Measurements from ENCODE around the gene RNF145.
"Not testable (repeated sequence)": the region's sequence is repeated elsewhere in the genome, so short reads cannot be mapped to it uniquely, and the experiment has no call there.

RNF145 gene

GRCh38 chr5:159157552-159157951, 51.8 kb downstream of the RNF145 start:
- no peak for DNase-seq (ENCODE audit: low read depth in 2 of 2)

DNA sequence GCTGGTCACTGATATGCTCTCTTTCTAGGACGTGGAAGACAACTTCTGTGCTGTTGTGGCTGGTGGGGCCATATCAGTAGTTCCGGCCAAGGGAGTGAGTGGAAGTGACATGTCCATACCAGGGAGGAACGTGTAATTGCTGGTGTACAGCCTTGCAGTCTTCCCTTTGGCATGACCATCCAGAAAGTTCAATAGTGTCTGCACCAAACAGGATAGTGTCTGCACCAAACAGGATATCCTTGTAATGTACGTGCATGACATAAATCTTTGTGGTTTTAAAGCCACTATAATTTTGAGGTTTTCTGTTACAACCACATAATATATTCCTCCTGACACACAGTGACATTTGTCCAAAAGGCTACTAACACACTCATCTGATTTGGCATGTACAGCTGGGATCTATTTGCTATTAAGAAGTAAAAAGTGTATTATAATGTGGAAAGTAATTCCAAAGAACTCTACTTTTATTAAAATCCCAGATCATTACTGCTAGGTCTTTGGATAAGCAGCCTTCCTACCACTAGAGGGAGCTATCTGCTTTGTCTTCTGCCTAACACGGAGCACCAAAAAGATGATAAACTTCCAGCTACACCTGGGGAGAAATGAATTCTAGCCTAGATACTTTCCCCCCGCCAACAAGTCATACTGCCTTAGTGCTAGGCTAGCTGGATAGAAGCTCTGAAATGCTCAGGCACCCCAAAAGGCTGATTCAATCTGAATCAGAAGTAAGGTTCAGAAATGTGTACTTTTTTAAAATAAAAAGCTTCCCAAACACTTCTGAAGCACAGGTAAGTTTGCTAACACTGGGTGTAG, 52.7 kb downstream of the RNF145 start:
- no peak for DNase-seq (ENCODE audit: low read depth in 2 of 2)

- DNase-seq (ENCODE audit: low read depth in 2 of 2): no peak
These were observed 53.4 kb downstream of the RNF145 start for GRCh38 chr5:159155960-159156359.

DNA sequence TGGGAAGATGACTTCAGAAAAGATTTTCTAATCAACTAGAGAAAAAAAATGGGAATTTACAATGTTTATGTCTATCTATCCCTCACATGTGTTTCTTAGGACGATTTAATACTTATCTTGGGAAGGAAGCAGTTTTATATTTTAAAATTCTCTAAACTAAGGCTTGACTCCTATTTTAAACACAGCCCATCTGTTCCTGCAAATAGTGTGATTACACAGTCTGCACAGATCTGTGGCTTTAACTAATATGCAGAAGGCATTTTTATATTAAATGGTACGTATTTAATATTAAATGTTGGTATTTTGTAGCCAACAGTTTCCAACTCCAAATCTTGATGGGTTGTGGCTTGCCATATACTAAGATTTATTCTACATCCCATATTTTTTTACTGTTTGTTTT, 56.5 kb downstream of the RNF145 start:
- no peak for DNase-seq (ENCODE audit: low read depth in 2 of 2)

DNA sequence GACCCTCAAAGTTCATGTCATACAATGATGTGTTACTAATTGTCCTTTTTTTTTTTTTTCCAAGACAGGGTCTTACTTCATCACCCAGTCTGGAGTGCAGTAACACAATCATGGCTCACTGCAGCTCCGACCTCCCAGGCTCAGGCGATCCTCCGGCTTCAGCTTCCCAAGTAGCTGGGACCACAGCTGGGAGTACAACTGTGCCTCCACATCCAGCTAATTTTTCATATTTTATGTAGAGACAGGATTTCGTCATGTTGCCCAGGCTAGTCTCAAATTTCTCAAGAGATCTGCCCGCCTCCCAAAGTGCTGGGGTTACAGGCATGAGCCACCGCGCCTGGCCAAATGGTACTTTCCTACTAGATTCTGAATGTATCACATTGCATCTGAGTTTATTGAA, 60.3 kb downstream of the RNF145 start:
- no peak for DNase-seq (ENCODE audit: low read depth in 2 of 2)

GRCh38 chr5:159147976-159148375, 61.4 kb downstream of the RNF145 start:
- DNase-seq (ENCODE audit: low read depth in 2 of 2): no peak

- DNase-seq (ENCODE audit: low read depth in 2 of 2): no peak
These were observed 62.5 kb downstream of the RNF145 start for GRCh38 chr5:159146839-159147238.

GRCh38 chr5:159145160-159145559, 64.2 kb downstream of the RNF145 start:
- not testable (repeated sequence) for DNase-seq (ENCODE audit: low read depth in 2 of 2)

GRCh38 chr5:159139802-159140201, 69.6 kb downstream of the RNF145 start:
- no peak for DNase-seq (ENCODE audit: low read depth in 2 of 2)

DNA sequence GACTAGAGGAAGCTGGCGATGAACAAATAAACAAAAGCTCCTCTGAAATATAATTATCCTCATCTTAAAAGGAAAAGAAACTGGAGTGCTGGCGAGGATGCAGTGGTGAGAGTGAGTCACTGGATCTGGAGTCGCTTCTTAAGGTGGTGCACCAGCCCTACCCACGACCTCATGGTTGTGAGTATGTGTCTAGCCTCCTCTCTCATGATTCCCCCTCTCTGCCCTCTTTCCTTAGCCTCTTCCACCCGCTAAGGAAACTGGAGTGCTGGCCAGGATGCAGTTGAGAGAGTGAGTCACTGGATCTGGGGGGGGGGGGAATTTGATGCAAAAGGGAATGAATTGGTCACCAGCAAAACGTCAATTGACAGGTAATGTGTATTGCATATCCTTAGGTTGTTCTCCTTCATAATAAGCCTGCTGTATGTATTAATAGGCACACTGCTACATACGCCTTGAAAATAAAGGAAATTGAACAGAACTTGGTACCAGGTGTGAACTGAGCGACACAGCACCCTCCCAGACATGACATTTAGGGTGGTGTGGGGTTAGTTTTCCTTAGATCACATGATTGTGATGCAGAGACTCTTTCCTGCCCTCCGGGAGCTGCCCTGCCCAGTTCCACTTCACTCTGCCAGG, 73.3 kb downstream of the RNF145 start:
- DNase-seq (ENCODE audit: low read depth in 2 of 2): no peak

DNA sequence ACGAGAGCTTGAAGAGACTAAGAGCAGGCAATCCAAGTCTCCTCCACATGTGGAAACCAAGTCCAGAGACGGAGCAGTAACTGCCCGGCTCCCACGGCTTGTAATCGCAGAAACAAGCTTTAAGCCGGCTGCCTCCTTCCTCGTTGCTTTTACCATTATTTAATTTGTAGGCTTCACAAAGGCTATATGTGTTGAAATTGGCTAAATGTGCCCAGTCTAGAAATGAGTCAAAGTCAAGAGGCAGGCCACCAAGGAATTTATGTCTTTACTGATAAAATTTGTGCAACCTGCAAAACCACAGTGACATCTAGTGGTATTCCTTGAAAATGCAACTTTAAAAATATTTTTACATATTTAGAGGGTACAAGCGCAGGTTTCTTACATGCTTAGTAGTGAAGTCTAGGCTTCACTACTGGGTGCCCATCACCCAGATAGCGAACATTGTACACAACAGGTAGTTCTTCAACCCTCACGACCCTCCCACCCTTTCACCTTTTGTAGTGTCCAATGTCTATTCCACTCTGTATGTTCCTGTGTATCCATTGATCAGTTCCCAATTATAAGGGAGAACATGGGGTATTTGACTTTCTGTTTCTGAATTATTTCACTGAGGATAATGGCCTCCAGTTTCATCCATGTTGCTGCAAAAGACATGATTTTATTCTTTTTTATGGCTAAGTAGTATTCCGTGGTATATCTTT, 76.2 kb downstream of the RNF145 start:
- DNase-seq (ENCODE audit: low read depth in 2 of 2): no peak

GRCh38 chr5:159132429-159133040, 76.8 kb downstream of the RNF145 start:
- DNase-seq (ENCODE audit: low read depth in 2 of 2): no peak

DNA sequence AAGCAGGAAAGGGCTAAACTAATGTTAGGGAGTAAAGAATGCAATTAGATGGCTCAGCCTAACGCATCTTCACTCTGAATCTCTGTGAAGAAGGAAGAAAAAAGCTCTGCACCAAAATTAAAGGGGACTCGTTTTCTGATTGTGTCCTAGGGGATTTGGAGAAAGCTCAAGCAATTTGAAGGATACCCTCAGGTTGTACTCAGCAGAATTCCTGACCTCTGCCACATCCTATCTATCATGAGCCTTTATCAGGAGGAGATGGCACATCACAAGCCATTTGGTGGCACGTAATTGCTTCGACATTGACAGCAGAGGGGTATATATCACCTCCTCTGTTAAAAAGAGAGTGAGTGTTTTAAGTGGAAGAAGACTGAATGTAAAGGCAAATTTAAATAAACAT, 77.4 kb downstream of the RNF145 start:
- no peak for DNase-seq (ENCODE audit: low read depth in 2 of 2)

DNA sequence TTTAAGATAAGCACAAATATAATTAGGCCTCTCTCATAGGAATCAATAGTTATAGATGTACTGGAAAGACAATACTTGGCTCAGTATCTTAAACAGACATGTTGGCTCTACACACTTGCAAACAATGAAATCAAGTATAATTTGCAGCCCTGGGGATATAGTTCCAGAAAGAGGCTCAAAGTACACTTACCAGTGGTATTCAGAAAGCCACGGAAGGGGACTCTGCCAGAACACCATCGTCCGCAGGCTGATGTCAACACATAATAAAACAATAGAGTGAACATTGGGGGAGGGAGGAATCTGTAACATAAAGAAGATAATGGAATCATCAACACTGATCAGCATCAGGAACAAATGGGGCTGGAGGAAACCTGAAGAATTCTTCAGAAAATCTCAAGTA, 78.5 kb downstream of the RNF145 start:
- no peak for DNase-seq (ENCODE audit: low read depth in 2 of 2)

DNA sequence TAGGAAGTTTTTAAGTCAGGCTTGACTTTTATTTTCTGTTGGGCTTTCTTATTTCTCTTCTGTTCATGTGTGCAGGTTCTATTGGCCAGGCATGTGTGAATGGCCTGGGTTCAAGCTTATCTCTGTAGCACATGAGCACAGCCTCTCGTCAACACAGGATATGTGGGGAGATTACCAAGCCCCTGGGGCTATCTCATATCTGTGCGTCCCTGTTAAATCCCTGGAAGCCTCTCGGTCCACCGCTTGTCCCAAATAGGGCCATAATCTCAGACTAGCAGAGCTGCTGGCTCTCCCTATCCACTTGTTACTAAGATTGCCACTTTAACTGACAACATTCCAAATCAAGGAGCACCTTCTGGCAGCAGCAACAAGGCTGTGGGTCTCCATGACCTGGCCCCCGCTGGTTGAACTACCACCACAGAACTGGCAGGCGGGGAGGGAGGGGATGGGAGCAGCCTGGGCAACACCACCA, 81.2 kb downstream of the RNF145 start:
- no peak for DNase-seq (ENCODE audit: low read depth in 2 of 2)

- DNase-seq (ENCODE audit: low read depth in 2 of 2): no peak
These were observed 85.7 kb downstream of the RNF145 start for GRCh38 chr5:159123700-159124099.

GRCh38 chr5:159123189-159123588, 86.2 kb downstream of the RNF145 start:
- DNase-seq (ENCODE audit: low read depth in 2 of 2): no peak

GRCh38 chr5:159121061-159121460, 88.3 kb downstream of the RNF145 start:
- DNase-seq (ENCODE audit: low read depth in 2 of 2): no peak

DNA sequence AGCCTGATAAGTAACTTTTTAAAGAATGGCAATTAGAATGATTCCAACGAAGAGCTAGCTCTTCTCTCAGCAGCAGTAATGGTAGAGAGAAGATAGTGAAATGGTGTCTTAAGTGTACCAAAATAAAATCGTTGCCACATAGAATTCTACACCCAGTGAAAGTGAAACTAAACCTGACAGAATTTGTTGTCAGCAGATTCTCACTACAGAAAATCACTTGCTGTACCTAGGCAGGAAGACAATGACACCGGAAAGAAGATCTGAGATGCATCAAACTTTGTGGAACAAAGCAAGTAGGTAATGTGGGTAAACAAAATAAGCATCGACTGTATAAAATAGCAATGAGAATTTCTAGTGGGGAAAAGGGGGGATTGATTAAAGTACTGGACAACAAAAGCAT, 88.9 kb downstream of the RNF145 start:
- DNase-seq (ENCODE audit: low read depth in 2 of 2): no peak

DNA sequence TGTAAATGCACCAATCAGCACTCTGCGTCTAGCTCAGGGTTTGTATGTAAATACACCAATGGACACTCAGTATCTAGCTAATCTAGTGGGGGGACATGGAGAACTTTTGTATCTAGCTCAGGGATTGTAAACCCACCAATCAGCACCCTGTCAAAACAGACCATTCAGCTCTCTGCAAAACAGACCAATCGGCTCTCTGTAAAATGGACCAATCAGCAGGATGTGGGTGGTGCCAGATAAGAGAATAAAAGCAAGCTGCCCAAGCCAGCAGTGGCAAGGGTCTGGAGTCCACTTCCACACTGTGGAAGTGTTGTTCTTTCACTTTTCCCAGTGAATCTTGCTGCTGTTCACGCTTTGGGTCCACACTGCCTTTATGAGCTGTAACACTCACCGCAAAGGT, 89.5 kb downstream of the RNF145 start:
- DNase-seq (ENCODE audit: low read depth in 2 of 2): not testable (repeated sequence)

DNA sequence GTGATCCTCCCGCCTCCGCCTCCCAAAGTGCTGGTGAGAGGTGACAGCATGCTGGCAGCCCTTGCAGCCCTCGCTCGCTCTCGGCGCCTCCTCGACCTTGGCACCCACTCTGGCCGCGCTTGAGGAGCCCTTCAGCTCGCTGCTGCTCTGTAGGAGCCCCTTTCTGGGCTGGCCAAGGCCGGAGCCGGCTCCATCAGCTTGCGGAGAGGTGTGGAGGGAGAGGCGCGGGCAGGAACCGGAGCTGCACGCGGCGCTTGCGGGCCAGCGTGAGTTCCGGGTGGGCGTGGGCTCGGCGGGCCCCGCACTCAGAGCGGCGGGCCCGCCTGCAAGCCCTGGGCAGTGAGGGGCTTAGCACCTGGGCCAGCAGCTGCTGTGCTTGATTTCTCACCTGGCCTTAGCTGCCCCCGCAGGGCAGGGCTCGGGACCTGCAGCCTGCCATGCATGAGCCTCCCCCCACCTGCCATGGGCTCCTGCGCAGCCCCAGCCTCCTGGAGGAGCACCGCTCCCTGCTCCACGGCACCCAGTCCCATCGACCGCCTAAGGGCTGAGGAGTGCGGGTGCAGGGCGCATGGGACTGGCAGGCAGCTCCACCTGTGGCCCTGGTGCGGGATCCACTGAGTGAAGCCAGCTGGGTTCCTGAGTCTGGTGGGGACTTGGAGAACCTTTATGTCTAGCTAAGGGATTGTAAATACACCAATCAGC, 90.2 kb downstream of the RNF145 start:
- DNase-seq (ENCODE audit: low read depth in 2 of 2): not testable (repeated sequence)

DNA sequence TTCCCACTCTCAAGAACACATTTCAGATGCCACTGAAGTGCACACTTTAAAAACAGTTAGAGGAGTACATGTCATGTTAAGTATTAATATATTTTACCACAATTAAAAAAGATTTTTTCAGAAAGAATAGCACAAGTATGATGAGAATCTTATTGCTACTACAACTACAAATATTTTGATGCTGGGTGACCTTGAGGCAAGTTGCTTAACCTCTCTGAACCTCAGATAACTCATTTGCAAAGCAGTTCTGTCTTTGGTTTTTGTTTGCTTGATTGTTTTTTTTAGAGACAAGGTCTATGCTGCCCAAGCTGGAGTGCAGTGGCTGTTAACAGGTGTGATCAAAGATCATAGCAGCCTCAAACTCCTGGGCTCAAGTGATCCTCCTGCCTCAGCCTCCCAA, 95.9 kb downstream of the RNF145 start:
- no peak for DNase-seq (ENCODE audit: low read depth in 2 of 2)
